Suprapubic skin (tissue), 2 donors: ENCODE measurements around the gene ZNF521.

Source experiments
- EP300 ChIP-seq: sonication (generic); formaldehyde crosslinking; IDR thresholded peaks from one replicate; pipeline ENCODE4 v1.6.1; 2017; ENCODE audit warnings: antibody characterized with exemption
- POLR2A ChIP-seq, 2 donors: fragments of 450-650 bp; IDR thresholded peaks; one replicate each; pipeline ENCODE4 v1.6.1; 2017; ENCODE audit warnings: antibody characterized with exemption in 2 of 2, mild to moderate bottlenecking in 2 of 2, moderate library complexity in 2 of 2

DNA sequence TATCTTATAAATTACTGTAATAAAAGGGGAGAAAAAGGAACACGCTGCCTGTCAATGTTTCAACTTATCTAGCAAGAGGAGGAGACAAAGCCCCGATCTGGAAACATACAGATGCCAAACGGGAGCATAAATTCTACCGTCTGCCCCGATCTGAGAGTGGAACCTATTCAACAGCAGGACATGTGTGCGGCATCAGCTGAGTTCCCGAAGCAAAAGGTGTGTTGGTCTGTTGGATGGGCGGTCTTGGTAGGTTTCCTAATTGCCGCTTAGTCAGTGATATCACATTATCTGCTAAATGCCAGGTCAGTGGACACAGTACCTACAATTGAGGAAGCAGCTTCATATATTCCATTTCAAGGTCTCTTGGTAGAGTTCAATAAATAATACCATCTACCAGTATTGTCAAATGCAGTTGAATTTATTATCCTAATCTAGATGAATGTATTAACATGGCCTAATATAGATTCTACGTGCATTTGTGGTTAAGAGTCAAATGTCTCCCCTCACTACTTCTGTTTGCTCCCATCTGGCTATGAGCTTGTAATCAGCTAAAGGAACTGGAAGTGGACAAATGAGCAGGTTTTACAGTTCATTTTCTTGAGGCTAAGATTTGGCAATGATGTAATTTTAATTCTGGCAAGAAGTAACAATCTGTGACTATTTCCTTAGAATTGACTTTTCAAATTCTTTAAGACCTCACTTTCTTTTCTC lies 219.0 kb downstream of the ZNF521 start:
- TF ChIP-seq POLR2A (IDR thresholded peaks at IDR 0.05) (no peak), EP300 (no peak)
